Breast epithelium (tissue), 4 donors: ENCODE measurements around the gene PPM1D. TPM values are rescaled to one million over a fixed set of nuclear protein-coding genes. Genes with fewer than 3 reads are reported as not detected.

Experiments used
- DNase-seq, 2 donors: peaks; one replicate each; pipeline ENCODE4 v3.0.0-alpha.2; 2019; ENCODE audit warnings: low spot score in 2 of 2
- H3K27ac ChIP-seq, 2 donors: fragments of 200-600 bp; sonication (generic) in 1 of 2; one replicate each; pipeline ENCODE4 v1.5.1; 2016 to 2019; ENCODE audit warnings: mild to moderate bottlenecking in 1 of 2
- H3K27me3 ChIP-seq, 2 donors: fragments of 200-600 bp; sonication (generic) in 1 of 2; one replicate each; pipeline versions ENCODE4 v1.5.1 to v1.6.0; 2017 to 2019; ENCODE audit warnings: control low read depth in 1 of 2, mild to moderate bottlenecking in 1 of 2
- H3K36me3 ChIP-seq: fragments of 200-600 bp; one replicate; pipeline ENCODE4 v1.5.1; 2019
- H3K4me1 ChIP-seq, 2 donors: fragments of 200-600 bp; sonication (generic); one replicate each; pipeline ENCODE4 v1.5.1; 2016 to 2019; ENCODE audit warnings: control low read depth in 1 of 2
- H3K4me3 ChIP-seq, 3 donors: fragments of 200-600 bp; sonication (generic); 1 replicate in 2 of 3; 2 replicates in 1 of 3; pipeline ENCODE4 v1.5.1; 2016 to 2019; ENCODE audit warnings: mild to moderate bottlenecking in 3 of 3, moderate library complexity in 2 of 3
- H3K9me3 ChIP-seq, 2 donors: fragments of 200-600 bp; sonication (generic) in 1 of 2; one replicate each; pipeline ENCODE4 v1.5.1; 2016 to 2019; ENCODE audit warnings: control low read depth in 1 of 2
- CTCF ChIP-seq, 3 donors: fragments of 450-650 bp; IDR thresholded peaks; one replicate each; pipeline ENCODE4 v1.5.1; 2016 to 2017; ENCODE audit warnings: antibody characterized with exemption in 3 of 3, mild to moderate bottlenecking in 3 of 3, moderate library complexity in 3 of 3
- POLR2A ChIP-seq: fragments of 450-650 bp; IDR thresholded peaks from one replicate; pipeline ENCODE4 v1.6.1; 2016; ENCODE audit warnings: antibody characterized with exemption, mild to moderate bottlenecking, moderate library complexity
- POLR2AphosphoS5 ChIP-seq, 3 donors: sonication (generic); formaldehyde crosslinking; IDR thresholded peaks; one replicate each; pipeline ENCODE4 v1.6.1; 2017; ENCODE audit warnings: antibody characterized with exemption in 3 of 3
- intact Hi-C: fragments of 100-400 bp; cut with DNase I; formaldehyde crosslinking; loops from one replicate; pipeline ENCODE4 v1.15.1; 2023; ENCODE audit warnings: low total_unique reads
- total RNA-seq, 3 donors: library from RNA; depleted of rRNA; stranded (reverse); fragments of >200 nt; gene quantifications; one replicate each; pipeline ENCODE4 v1.1.0, GENCODE V29; 2016

Gene PPM1D
- total RNA-seq, 3 donors from 2014 or later, result 12.3 to 19.6 (median 14.7) TPM

GRCh38 chr17:60615108-60615507 lies 15.1 kb downstream of the PPM1D start:
- Histone ChIP-seq H3K36me3 (no peaks in the 10 kb centered on the region), H3K27me3 (no peaks in the 10 kb centered on the region), H3K9me3 (no peaks in the 10 kb centered on the region), H3K4me1 (peaks cover 0 to 6% of the 10 kb centered on the region in 2 donors), H3K4me3 (no peak overlapping the region), H3K27ac (no peak overlapping the region)
- TF ChIP-seq POLR2A (no peak), CTCF (IDR thresholded peaks at IDR 0.05) (no peak), POLR2AphosphoS5 (IDR thresholded peaks at IDR 0.05) (no peak)
- intact Hi-C loops, result loop anchor here (5.0 kb wide), 1 partner anchor 1223 kb away; no protein-coding TSS in a partner anchor
- DNase-seq, result no peak

GRCh38 chr17:60615840-60616239 lies 15.8 kb downstream of the PPM1D start:
- Histone ChIP-seq H3K27ac (no peak overlapping the region), H3K36me3 (no peaks in the 10 kb centered on the region), H3K9me3 (no peaks in the 10 kb centered on the region), H3K4me1 (no peaks in the 10 kb centered on the region), H3K27me3 (no peaks in the 10 kb centered on the region), H3K4me3 (no peak overlapping the region)
- TF ChIP-seq POLR2A (no peak), POLR2AphosphoS5 (IDR thresholded peaks at IDR 0.05) (no peak), CTCF (IDR thresholded peaks at IDR 0.05) (no peak)
- intact Hi-C loops, result loop anchor here (5.0 kb wide), 1 partner anchor 1224 kb away; no protein-coding TSS in a partner anchor
- DNase-seq, result no peak

GRCh38 chr17:60618080-60618479 lies 18.1 kb downstream of the PPM1D start:
- Histone ChIP-seq H3K36me3 (no peaks in the 10 kb centered on the region), H3K9me3 (no peaks in the 10 kb centered on the region), H3K27ac (no peak overlapping the region), H3K4me3 (no peak overlapping the region), H3K27me3 (no peaks in the 10 kb centered on the region), H3K4me1 (no peaks in the 10 kb centered on the region)
- no peak for DNase-seq
- TF ChIP-seq POLR2AphosphoS5 (IDR thresholded peaks at IDR 0.05) (no peak), POLR2A (no peak), CTCF (IDR thresholded peaks at IDR 0.05) (no peak)
- intact Hi-C loops, result loop anchor here (5.0 kb wide), 1 partner anchor 1226 kb away; no protein-coding TSS in a partner anchor

GRCh38 chr17:60618854-60619526 lies 19.0 kb downstream of the PPM1D start:
- H3K27ac ChIP-seq, result no peak overlapping the region
- H3K4me1 ChIP-seq, result no peaks in the 10 kb centered on the region
- no peaks in the 10 kb centered on the region for H3K9me3 ChIP-seq
- no peak overlapping the region for H3K4me3 ChIP-seq
- no peak for DNase-seq
- no peaks in the 10 kb centered on the region for H3K36me3 ChIP-seq
- intact Hi-C loops, result loop anchor here (5.0 kb wide), 1 partner anchor 1227 kb away; no protein-coding TSS in a partner anchor
- H3K27me3 ChIP-seq, result no peaks in the 10 kb centered on the region
- TF ChIP-seq CTCF (IDR thresholded peaks at IDR 0.05) (no peak), POLR2AphosphoS5 (IDR thresholded peaks at IDR 0.05) (no peak), POLR2A (no peak)

DNA sequence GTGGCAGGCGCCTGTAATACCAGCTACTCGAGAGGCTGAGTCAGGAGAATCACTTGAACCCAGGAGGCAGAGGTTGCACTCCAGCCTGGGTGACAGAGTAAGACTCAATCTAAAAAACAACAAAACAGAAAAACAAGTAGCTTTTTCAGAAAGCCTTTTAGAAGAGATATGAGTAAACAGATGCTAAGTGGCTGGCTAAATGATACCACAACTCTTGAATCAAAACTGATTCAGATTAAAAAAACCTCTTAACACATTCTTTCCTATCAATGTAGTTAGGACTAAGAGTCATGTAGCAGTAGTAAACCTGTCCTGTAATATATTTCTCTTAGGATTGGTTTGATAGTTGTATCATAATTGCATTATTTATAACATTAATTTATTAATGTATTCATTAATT lies 23.0 kb downstream of the PPM1D start:
- H3K36me3 ChIP-seq, result no peaks in the 10 kb centered on the region
- no peak overlapping the region for H3K4me3 ChIP-seq
- H3K9me3 ChIP-seq, result no peaks in the 10 kb centered on the region
- H3K27ac ChIP-seq, result no peak overlapping the region
- intact Hi-C loops, result no loop called here
- DNase-seq, result no peak
- H3K27me3 ChIP-seq, result no peaks in the 10 kb centered on the region
- no peaks in the 10 kb centered on the region for H3K4me1 ChIP-seq
- no peak for TF ChIP-seq POLR2AphosphoS5 (IDR thresholded peaks at IDR 0.05)
- no peak for TF ChIP-seq POLR2A
- TF ChIP-seq CTCF (IDR thresholded peaks at IDR 0.05), result no peak
